SU-DHL-6 (cell line): ENCODE results near the gene APBB2.

Experiments
- CTCF ChIP-seq: fragments of 200-600 bp; sonication (generic); IDR thresholded peaks from one replicate; pipeline ENCODE4 v1.5.1; 2017; ENCODE audit warnings: antibody characterized with exemption, mild to moderate bottlenecking, low read length, moderate library complexity; ENCODE audit not compliant: insufficient read depth, poor library complexity, severe bottlenecking
- EZH2phosphoT487 ChIP-seq: fragments of 200-600 bp; sonication (generic), shearing (Covaris generic); conservative IDR thresholded peaks from 2 replicates; pipeline ENCODE4 v1.6.1; 2018; ENCODE audit warnings: mild to moderate bottlenecking, antibody characterized with exemption, low read length, moderate library complexity, mixed read lengths

- peak; percentile 25 for TF ChIP-seq CTCF
- no peak for TF ChIP-seq EZH2phosphoT487
Observed at GRCh38 chr4:40916880-40917279, 297.5 kb downstream of the APBB2 start.
